Neural progenitor cell (in vitro differentiated cells): ENCODE results near the gene TRANK1. TPM values are rescaled to one million over a fixed set of nuclear protein-coding genes. Genes with fewer than 3 reads are reported as not detected.
A peak's percentile ranks its signal among the peaks of the same experiment; 100 is the strongest.

Source experiments
- DNase-seq: peaks from one replicate; pipeline ENCODE4 v3.0.0-alpha.2; 2016; ENCODE audit warnings: low spot score
- H2AFZ ChIP-seq: fragments of 200-600 bp; sonication (generic); replicated peaks from 2 replicates; pipeline ENCODE4 v1.6.1; 2016; ENCODE audit warnings: antibody characterized with exemption
- H3F3A ChIP-seq: fragments of 200-600 bp; sonication (generic); 2 replicates; pipeline ENCODE4 v1.6.1; 2016; ENCODE audit warnings: antibody characterized with exemption, low read depth
- H3K27ac ChIP-seq: fragments of 200-600 bp; sonication (generic); 2 replicates; pipeline ENCODE4 v1.5.1; 2016; ENCODE audit warnings: mild to moderate bottlenecking
- H3K27me3 ChIP-seq: fragments of 200-600 bp; sonication (generic); 2 replicates; pipeline ENCODE4 v1.6.1; 2016; ENCODE audit warnings: mild to moderate bottlenecking, moderate library complexity
- H3K36me3 ChIP-seq: fragments of 200-600 bp; sonication (generic); 2 replicates; pipeline ENCODE4 v1.5.1; 2016
- H3K4me1 ChIP-seq: fragments of 200-600 bp; sonication (generic); 2 replicates; pipeline ENCODE4 v1.6.1; 2016; ENCODE audit warnings: mixed run types
- H3K4me2 ChIP-seq: fragments of 200-600 bp; sonication (generic); 2 replicates; pipeline ENCODE4 v1.6.1; 2016
- H3K4me3 ChIP-seq: fragments of 200-600 bp; sonication (generic); 2 replicates; pipeline ENCODE4 v1.5.1; 2016
- H3K79me2 ChIP-seq: fragments of 200-600 bp; sonication (generic); 2 replicates; pipeline ENCODE4 v1.6.1; 2016; ENCODE audit warnings: low read depth
- H3K9ac ChIP-seq: fragments of 200-600 bp; sonication (generic); 2 replicates; pipeline ENCODE4 v1.6.1; 2016
- H3K9me3 ChIP-seq: fragments of 200-600 bp; sonication (generic); 2 replicates; pipeline ENCODE4 v1.5.1; 2016; ENCODE audit warnings: low read depth
- H4K20me1 ChIP-seq: fragments of 200-600 bp; sonication (generic); 2 replicates; pipeline ENCODE4 v1.6.1; 2016; ENCODE audit warnings: low read depth
- H3K27ac Mint-ChIP-seq: 3 replicates; pipeline ENCODE4 v1.8.0; 2021; ENCODE audit warnings: mixed read lengths
- H3K27me3 Mint-ChIP-seq: 2 replicates; pipeline ENCODE4 v1.8.0; 2022; ENCODE audit warnings: low read depth, mild to moderate bottlenecking, inconsistent platforms, moderate library complexity, mixed read lengths; ENCODE audit not compliant: insufficient read depth
- H3K36me3 Mint-ChIP-seq: 3 replicates; pipeline ENCODE4 v1.8.0; 2021; ENCODE audit warnings: mixed read lengths
- H3K4me1 Mint-ChIP-seq: 3 replicates; pipeline ENCODE4 v1.8.0; 2021; ENCODE audit warnings: mixed read lengths
- H3K4me3 Mint-ChIP-seq: 3 replicates; pipeline ENCODE4 v1.8.0; 2021; ENCODE audit warnings: mild to moderate bottlenecking, moderate library complexity, mixed read lengths
- H3K9me3 Mint-ChIP-seq: 3 replicates; pipeline ENCODE4 v1.8.0; 2020; ENCODE audit warnings: mixed read lengths
- EZH2 ChIP-seq: fragments of 200-600 bp; sonication (generic); IDR thresholded peaks from 2 replicates; pipeline ENCODE4 v1.6.1; 2017; ENCODE audit warnings: antibody characterized with exemption, mild to moderate bottlenecking, moderate library complexity
- EZH2phosphoT487 ChIP-seq: fragments of 200-600 bp; sonication (generic); IDR thresholded peaks from 2 replicates; pipeline ENCODE4 v1.6.1; 2017; ENCODE audit warnings: antibody characterized with exemption
- total RNA-seq: library from RNA; depleted of rRNA; stranded (reverse); fragments of >200 nt; gene quantifications from 2 replicates; pipeline ENCODE4 v1.2.3, GENCODE V29; 2015; ENCODE audit warnings: low replicate concordance
- TF ChIP-seq, protein P1 (sequence below): fragments of 200-600 bp; sonication (generic); IDR thresholded peaks from 2 replicates; pipeline ENCODE4 v1.5.1; 2017; ENCODE audit warnings: antibody characterized with exemption, mild to moderate bottlenecking

TRANK1 gene
- total RNA-seq, 1 donor from 2014 or later: 10.5 TPM

DNA sequence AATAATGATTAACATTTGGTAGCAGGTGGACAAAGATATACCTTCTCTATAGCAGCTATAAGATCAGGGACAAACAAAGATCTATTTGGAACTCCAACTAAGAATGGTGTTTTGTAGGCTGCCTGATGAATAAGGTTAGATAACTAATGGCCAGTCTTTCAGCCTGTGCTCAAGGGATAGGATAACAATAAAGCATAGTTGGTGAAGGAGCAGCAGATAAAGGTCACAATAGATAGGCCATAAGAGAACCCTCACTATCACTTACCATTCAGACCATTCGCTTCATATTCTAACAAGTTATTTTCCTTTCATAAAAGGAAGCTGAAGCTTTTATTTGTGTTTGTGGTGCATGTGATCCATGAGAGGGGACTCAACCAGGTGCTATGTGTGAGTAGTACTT is 28.3 kb upstream of the TRANK1 start:
- H3K9me3 Mint-ChIP-seq: peaks cover 5% of the 10 kb centered on the region
- peaks cover 4% of the 10 kb centered on the region for H3K27me3 Mint-ChIP-seq
- peaks cover 6% of the 10 kb centered on the region for H3K36me3 Mint-ChIP-seq

DNA sequence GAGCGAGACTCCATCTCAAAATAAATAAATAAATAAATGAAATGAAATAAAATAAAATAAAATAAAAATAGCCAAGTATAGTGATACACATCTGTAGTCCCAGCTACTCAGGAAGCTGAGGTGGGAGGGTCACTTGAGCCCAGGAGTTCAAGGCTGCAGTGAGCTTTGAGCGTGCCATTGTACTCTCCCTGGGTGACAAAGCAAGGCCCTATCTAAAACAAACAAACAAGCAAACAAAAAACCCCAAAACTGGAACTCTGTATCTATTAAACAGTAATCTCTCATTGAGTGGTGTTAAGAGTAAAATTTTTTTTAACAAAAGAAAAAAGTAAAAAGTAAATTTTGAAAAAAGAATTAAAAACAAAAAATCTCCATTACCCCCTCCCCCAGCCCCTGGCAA is 27.3 kb upstream of the TRANK1 start:
- no peaks in the 10 kb centered on the region for H3K27me3 ChIP-seq
- H3K27me3 Mint-ChIP-seq: peaks cover 4% of the 10 kb centered on the region
- no peaks in the 10 kb centered on the region for H3K9me3 Mint-ChIP-seq
- no peaks in the 10 kb centered on the region for H3K9me3 ChIP-seq
- no peak overlapping the region for H3K4me3 Mint-ChIP-seq
- H3K4me3 ChIP-seq: no peak overlapping the region
- no peaks in the 10 kb centered on the region for H3F3A ChIP-seq
- H3K36me3 Mint-ChIP-seq: peaks cover 6% of the 10 kb centered on the region
- H3K4me1 ChIP-seq: peaks cover 24% of the 10 kb centered on the region
- no peak overlapping the region for H3K4me2 ChIP-seq
- peaks cover 21% of the 10 kb centered on the region for H3K4me1 Mint-ChIP-seq
- no peak overlapping the region for H3K9ac ChIP-seq
- no peak for TF ChIP-seq EZH2
- TF ChIP-seq EZH2phosphoT487: no peak
- TF ChIP-seq, protein P1, sequence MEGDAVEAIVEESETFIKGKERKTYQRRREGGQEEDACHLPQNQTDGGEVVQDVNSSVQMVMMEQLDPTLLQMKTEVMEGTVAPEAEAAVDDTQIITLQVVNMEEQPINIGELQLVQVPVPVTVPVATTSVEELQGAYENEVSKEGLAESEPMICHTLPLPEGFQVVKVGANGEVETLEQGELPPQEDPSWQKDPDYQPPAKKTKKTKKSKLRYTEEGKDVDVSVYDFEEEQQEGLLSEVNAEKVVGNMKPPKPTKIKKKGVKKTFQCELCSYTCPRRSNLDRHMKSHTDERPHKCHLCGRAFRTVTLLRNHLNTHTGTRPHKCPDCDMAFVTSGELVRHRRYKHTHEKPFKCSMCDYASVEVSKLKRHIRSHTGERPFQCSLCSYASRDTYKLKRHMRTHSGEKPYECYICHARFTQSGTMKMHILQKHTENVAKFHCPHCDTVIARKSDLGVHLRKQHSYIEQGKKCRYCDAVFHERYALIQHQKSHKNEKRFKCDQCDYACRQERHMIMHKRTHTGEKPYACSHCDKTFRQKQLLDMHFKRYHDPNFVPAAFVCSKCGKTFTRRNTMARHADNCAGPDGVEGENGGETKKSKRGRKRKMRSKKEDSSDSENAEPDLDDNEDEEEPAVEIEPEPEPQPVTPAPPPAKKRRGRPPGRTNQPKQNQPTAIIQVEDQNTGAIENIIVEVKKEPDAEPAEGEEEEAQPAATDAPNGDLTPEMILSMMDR: no peak
- H4K20me1 ChIP-seq: no peaks in the 10 kb centered on the region
- no peak for DNase-seq
- no peaks in the 10 kb centered on the region for H3K36me3 ChIP-seq
- H3K79me2 ChIP-seq: no peaks in the 10 kb centered on the region
- H3K27ac ChIP-seq: no peak overlapping the region
- H3K27ac Mint-ChIP-seq: no peak overlapping the region
- no peak overlapping the region for H2AFZ ChIP-seq

More for the DNA sequence above, 28.3 kb upstream of the TRANK1 start:
- no peaks in the 10 kb centered on the region for H3F3A ChIP-seq
- no peak overlapping the region for H3K27ac ChIP-seq
- Mint-ChIP-seq H3K27ac (no peak overlapping the region), H3K4me3 (no peak overlapping the region), H3K4me1 (peaks cover 21% of the 10 kb centered on the region)
- DNase-seq: no peak
- H3K4me2 ChIP-seq: no peak overlapping the region
- peaks cover 24% of the 10 kb centered on the region for H3K4me1 ChIP-seq
- H3K9ac ChIP-seq: no peak overlapping the region
- TF ChIP-seq, protein P1: no peak
- TF ChIP-seq EZH2 (no peak), EZH2phosphoT487 (no peak)
- H3K27me3 ChIP-seq: no peaks in the 10 kb centered on the region
- no peaks in the 10 kb centered on the region for H3K9me3 ChIP-seq
- H3K79me2 ChIP-seq: no peaks in the 10 kb centered on the region
- H4K20me1 ChIP-seq: no peaks in the 10 kb centered on the region
- H3K4me3 ChIP-seq: no peak overlapping the region
- H2AFZ ChIP-seq: no peak overlapping the region
- no peaks in the 10 kb centered on the region for H3K36me3 ChIP-seq

DNA sequence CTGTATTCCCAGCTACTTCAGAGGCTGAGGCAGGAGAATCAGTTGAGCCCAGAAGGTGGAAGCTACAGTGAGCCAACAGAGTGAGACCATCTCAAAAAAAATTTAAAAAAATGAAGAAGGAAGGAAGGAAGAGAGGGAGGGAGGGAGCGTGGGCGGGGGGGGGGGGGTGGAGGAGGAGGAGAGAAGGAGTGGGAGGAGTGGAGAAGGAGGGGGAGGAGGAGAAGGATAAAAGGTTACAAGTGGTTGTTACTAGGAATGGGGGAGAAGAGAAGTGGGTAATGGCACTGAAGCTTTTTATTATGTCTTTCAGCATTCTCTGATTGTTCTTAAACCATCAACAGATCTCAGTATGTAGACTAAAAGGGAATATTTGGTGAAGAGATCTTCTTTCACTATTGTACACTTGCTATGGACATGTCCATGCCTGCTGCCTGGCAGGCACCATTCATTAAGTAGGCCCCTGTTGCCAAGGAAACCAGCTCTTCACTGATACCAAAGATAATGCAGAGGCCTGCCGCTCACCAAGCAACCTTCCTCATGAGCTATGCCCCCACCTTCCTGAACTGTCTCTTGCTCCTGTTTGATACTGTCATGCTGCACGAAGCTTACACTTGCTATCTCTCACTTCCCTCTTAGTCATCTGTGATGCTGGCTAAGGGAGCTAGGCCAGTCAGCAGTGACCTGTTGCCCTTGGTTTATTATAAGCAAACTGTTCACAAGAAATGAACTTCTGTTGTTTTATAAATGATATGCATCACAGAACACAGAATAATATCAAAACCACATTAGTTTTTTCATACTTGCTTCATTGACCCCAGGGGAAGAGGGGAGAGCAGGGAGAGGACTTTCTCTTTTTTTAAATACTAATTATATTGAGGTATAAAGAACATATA is 24.9 kb upstream of the TRANK1 start:
- Histone ChIP-seq H3K4me1 (peaks cover 24% of the 10 kb centered on the region), H3K79me2 (no peaks in the 10 kb centered on the region), H3K27me3 (no peaks in the 10 kb centered on the region), H3K9me3 (no peaks in the 10 kb centered on the region), H3K36me3 (no peaks in the 10 kb centered on the region), H3K4me2 (peak overlapping the region; percentile 58), H3F3A (no peaks in the 10 kb centered on the region), H2AFZ (peak overlapping the region; percentile 76), H3K27ac (no peak overlapping the region), H3K4me3 (no peak overlapping the region), H4K20me1 (no peaks in the 10 kb centered on the region), H3K9ac (no peak overlapping the region)
- Mint-ChIP-seq H3K36me3 (peaks cover under 1% of the 10 kb centered on the region), H3K4me1 (peaks cover 21% of the 10 kb centered on the region), H3K9me3 (no peaks in the 10 kb centered on the region), H3K27me3 (peaks cover 2% of the 10 kb centered on the region), H3K27ac (peak overlapping the region; percentile 92), H3K4me3 (peak overlapping the region; percentile 60)
- peak; percentile 92 for DNase-seq
- TF ChIP-seq EZH2phosphoT487 (no peak), EZH2 (no peak)
- TF ChIP-seq, protein P1: no peak
